H1 (cell line): ENCODE measurements around the gene EIF1B. TPM values are rescaled to one million over a fixed set of nuclear protein-coding genes. Genes with fewer than 3 reads are reported as not detected.
A peak's percentile ranks its signal among the peaks of the same experiment; 100 is the strongest.

Source experiments
- CTCF ChIA-PET: fragments of 300-600 bp; sonication (Branson Sonifier 250); formaldehyde crosslinking; loops from one replicate; lab custom pipeline; 2021; ENCODE audit not compliant: partially characterized antibody; lab: Charles Lee
- POLR2A ChIA-PET: fragments of 300-600 bp; sonication (Branson Sonifier 250); formaldehyde crosslinking; loops from one replicate; lab custom pipeline; 2021; ENCODE audit warnings: inconsistent platforms; ENCODE audit not compliant: partially characterized antibody; lab: Charles Lee
- DNase-seq, 2 experiments: peaks; one replicate each; pipeline versions ENCODE4 v3.0.0 to v3.0.0-alpha.2; 2010 to 2022; ENCODE audit warnings: low spot score in 2 of 2, low read depth in 1 of 2, mixed read lengths in 1 of 2
- FAIRE-seq: peaks from 2 replicates; lab custom pipeline; 2011; peaks lifted over from hg19 to GRCh38; lab: Jason Lieb, UNC
- H2AFZ ChIP-seq: 2 replicates; pipeline ENCODE4 v1.8.1; 2012; ENCODE audit warnings: low read length, inconsistent platforms
- H2AK5ac ChIP-seq: 2 replicates; pipeline ENCODE4 v1.6.1; 2013; ENCODE audit warnings: low read depth, low read length
- H2BK120ac ChIP-seq: replicated peaks from 2 replicates; pipeline ENCODE3; 2013; ENCODE audit warnings: low read depth, low read length, inconsistent platforms
- H2BK12ac ChIP-seq: 2 replicates; pipeline ENCODE4 v1.6.1; 2013; ENCODE audit warnings: low read depth, low read length
- H2BK15ac ChIP-seq: 2 replicates; pipeline ENCODE4 v1.6.1; 2013; ENCODE audit warnings: low read length
- H2BK20ac ChIP-seq: 2 replicates; pipeline ENCODE4 v1.6.1; 2013; ENCODE audit warnings: low read length
- H2BK5ac ChIP-seq: 2 replicates; pipeline ENCODE4 v1.6.1; 2013; ENCODE audit warnings: low read depth, low read length
- H3K14ac ChIP-seq: 2 replicates; pipeline ENCODE4 v1.6.1; 2013; ENCODE audit warnings: inconsistent platforms; ENCODE audit not compliant: insufficient read length
- H3K18ac ChIP-seq: 2 replicates; pipeline ENCODE4 v1.6.1; 2013; ENCODE audit warnings: low read length; ENCODE audit errors: extremely low read depth
- H3K23ac ChIP-seq: 2 replicates; pipeline ENCODE4 v1.6.1; 2013; ENCODE audit warnings: inconsistent platforms; ENCODE audit not compliant: insufficient read length
- H3K23me2 ChIP-seq: 2 replicates; pipeline ENCODE4 v1.6.1; 2013; ENCODE audit warnings: low read depth, low read length
- H3K27ac ChIP-seq: 2 replicates; pipeline ENCODE4 v1.6.1; 2011; ENCODE audit warnings: low read depth, low read length, inconsistent platforms
- H3K27me3 ChIP-seq, 4 experiments: replicated peaks in 1 of 4; 1 replicate in 1 of 4; 2 replicates in 3 of 4; pipeline versions ENCODE4 v1.6.1 to v1.8.1; 2011 to 2013; ENCODE audit warnings: low read length in 3 of 4, mild to moderate bottlenecking in 3 of 4, inconsistent platforms in 2 of 4, mixed read lengths in 2 of 4, moderate library complexity in 1 of 4; ENCODE audit not compliant: control insufficient read depth in 3 of 4, insufficient read depth in 3 of 4; ENCODE audit errors: extremely low read depth in 1 of 4
- H3K36me3 ChIP-seq, 4 experiments: 2 replicates each; pipeline versions ENCODE4 v1.6.1 to v1.8.1; 2011 to 2013; ENCODE audit warnings: mild to moderate bottlenecking in 4 of 4, low read length in 3 of 4, moderate library complexity in 2 of 4, control low read depth in 1 of 4, inconsistent platforms in 1 of 4; ENCODE audit not compliant: insufficient read depth in 4 of 4, control insufficient read depth in 2 of 4
- H3K4ac ChIP-seq: replicated peaks from 2 replicates; pipeline ENCODE3; 2013; ENCODE audit warnings: low read length, low read depth, mixed read lengths, inconsistent platforms; ENCODE audit not compliant: insufficient read length
- H3K4me1 ChIP-seq, 4 experiments: replicated peaks in 1 of 4; 1 replicate in 1 of 4; 2 replicates in 3 of 4; pipeline versions ENCODE4 v1.6.1 to v1.8.1; 2011 to 2013; ENCODE audit warnings: low read length in 3 of 4, inconsistent platforms in 2 of 4, mixed read lengths in 1 of 4; ENCODE audit not compliant: insufficient read depth in 4 of 4, control insufficient read depth in 3 of 4
- H3K4me2 ChIP-seq, 2 experiments: 2 replicates each; pipeline versions ENCODE4 v1.6.1 to v1.8.1; 2011 to 2013; ENCODE audit warnings: low read depth in 2 of 2, low read length in 2 of 2, control low read depth in 1 of 2, inconsistent platforms in 1 of 2, mild to moderate bottlenecking in 1 of 2; ENCODE audit not compliant: insufficient read depth in 1 of 2
- H3K4me3 ChIP-seq, 4 experiments: fragments of 200-600, 300-600 bp in 1 of 4; sonication (generic), shearing (Covaris generic), sonication (Bioruptor Twin) in 1 of 4; 2 replicates each; pipeline versions ENCODE4 v1.5.1 to v1.8.1; 2011 to 2016; ENCODE audit warnings: low read length in 4 of 4, low read depth in 3 of 4, control low read depth in 2 of 4, inconsistent platforms in 2 of 4, mild to moderate bottlenecking in 2 of 4, mixed read lengths in 1 of 4, moderate library complexity in 1 of 4; ENCODE audit not compliant: insufficient read depth in 2 of 4; ENCODE audit errors: extremely low read depth in 1 of 4
- H3K56ac ChIP-seq: replicated peaks from 2 replicates; pipeline ENCODE3; 2013; ENCODE audit warnings: low read depth, mild to moderate bottlenecking, mixed read lengths, low read length, inconsistent platforms; ENCODE audit not compliant: insufficient read length
- H3K79me1 ChIP-seq: 2 replicates; pipeline ENCODE4 v1.6.1; 2013; ENCODE audit warnings: low read depth, low read length, control low read depth
- H3K79me2 ChIP-seq, 2 experiments: 2 replicates each; pipeline versions ENCODE4 v1.6.1 to v1.8.1; 2012 to 2013; ENCODE audit warnings: low read length in 2 of 2, mild to moderate bottlenecking in 2 of 2, inconsistent platforms in 1 of 2; ENCODE audit not compliant: insufficient read depth in 2 of 2, control insufficient read depth in 1 of 2
- H3K9ac ChIP-seq, 4 experiments: replicated peaks in 1 of 4; 1 replicate in 1 of 4; 2 replicates in 3 of 4; pipeline versions ENCODE4 v1.6.1 to v1.8.1; 2011 to 2013; ENCODE audit warnings: low read depth in 3 of 4, low read length in 3 of 4, control low read depth in 2 of 4, mild to moderate bottlenecking in 2 of 4, moderate library complexity in 2 of 4, inconsistent platforms in 1 of 4; ENCODE audit errors: extremely low read depth in 1 of 4
- H3K9me3 ChIP-seq, 2 experiments: 2 replicates each; pipeline versions ENCODE4 v1.6.1 to v1.8.1; 2012 to 2013; ENCODE audit warnings: mild to moderate bottlenecking in 2 of 2, moderate library complexity in 2 of 2, control low read depth in 1 of 2, inconsistent platforms in 1 of 2, low read depth in 1 of 2, low read length in 1 of 2, mixed read lengths in 1 of 2; ENCODE audit not compliant: insufficient read depth in 2 of 2
- H4K20me1 ChIP-seq, 2 experiments: replicated peaks in 1 of 2; 2 replicates each; pipeline versions ENCODE3 to v1.8.1; 2011 to 2013; ENCODE audit warnings: inconsistent platforms in 2 of 2, low read length in 2 of 2, mild to moderate bottlenecking in 1 of 2; ENCODE audit not compliant: insufficient read depth in 2 of 2, control insufficient read depth in 1 of 2
- H4K5ac ChIP-seq: 2 replicates; pipeline ENCODE4 v1.6.1; 2013; ENCODE audit warnings: low read length, low read depth, mixed read lengths, inconsistent platforms; ENCODE audit not compliant: insufficient read length
- H4K8ac ChIP-seq: 2 replicates; pipeline ENCODE4 v1.8.0; 2013; ENCODE audit warnings: mild to moderate bottlenecking, moderate library complexity, low read length, inconsistent platforms; ENCODE audit not compliant: insufficient read depth; ENCODE audit errors: extremely low read depth
- H4K91ac ChIP-seq: replicated peaks from 2 replicates; pipeline ENCODE3; 2013; ENCODE audit warnings: low read length, mixed read lengths, inconsistent platforms; ENCODE audit not compliant: insufficient read length
- CBX8 ChIP-seq: fragments of 300-800, 300-1000 bp; sonication (generic); IDR thresholded peaks from 2 replicates; pipeline ENCODE4 v1.7.1; 2016; ENCODE audit warnings: low read depth, low read length, borderline replicate concordance
- GABPA ChIP-seq: IDR thresholded peaks from 2 replicates; pipeline ENCODE4 v1.6.1; 2011; ENCODE audit warnings: mild to moderate bottlenecking, low read length, moderate library complexity, borderline replicate concordance; ENCODE audit not compliant: insufficient read depth
- POLR2A ChIP-seq, 2 experiments: IDR thresholded peaks; 1 replicate in 1 of 2; 2 replicates in 1 of 2; pipeline ENCODE4 v1.6.1; 2011; ENCODE audit warnings: low read depth in 2 of 2, low read length in 2 of 2, mild to moderate bottlenecking in 2 of 2; ENCODE audit errors: control extremely low read depth in 1 of 2
- POLR2AphosphoS5 ChIP-seq: IDR thresholded peaks from 2 replicates; pipeline ENCODE4 v1.6.1; 2011; ENCODE audit warnings: low read depth, low read length
- RNF2 ChIP-seq: fragments of 200-900, 300-1000 bp; sonication (generic); IDR thresholded peaks from 2 replicates; pipeline ENCODE4 v1.7.1; 2016; ENCODE audit warnings: borderline replicate concordance, low read depth, mild to moderate bottlenecking, antibody characterized with exemption, low read length; ENCODE audit not compliant: poor library complexity, severe bottlenecking; ENCODE audit errors: missing control alignments
- SP2 ChIP-seq: IDR thresholded peaks from 2 replicates; pipeline ENCODE4 v1.6.1; 2012; ENCODE audit warnings: mild to moderate bottlenecking, low read length, inconsistent platforms
- WGBS, 2 experiments: shearing (Covaris generic) in 1 of 2; methylation state at CpG; one replicate each; pipeline versions ENCODE4 v1.1.6 to v1.1.7; 2013 to 2015; ENCODE audit warnings: low lambda C conversion rate in 2 of 2, mixed read lengths in 2 of 2, inconsistent platforms in 1 of 2, low coverage in 1 of 2, missing lambda C conversion rate in 1 of 2; ENCODE audit not compliant: insufficient replicate concordance in 2 of 2, insufficient coverage in 1 of 2, insufficient read length in 1 of 2; ENCODE audit errors: extremely low coverage in 1 of 2, missing lambda C conversion rate in 1 of 2; 5-methylcytosine and 5-hydroxymethylcytosine counted together
- polyA plus RNA-seq, 7 experiments: library from polyadenylated mRNA; depleted of rRNA in 3 of 7; stranded (reverse) in 5 of 7; unstranded in 2 of 7; fragments of >200 nt in 5 of 7; fragments of 200-250 nt in 2 of 7; gene quantifications; 1 replicate in 5 of 7; 2 replicates in 1 of 7; 4 replicates in 1 of 7; pipeline versions ENCODE4 v1.2.1 to v1.2.3, GENCODE V29; 2011 to 2013; ENCODE audit warnings: missing spikeins in 2 of 7, mixed read lengths in 2 of 7
- total RNA-seq: library from RNA; stranded (reverse); fragmentation: NEBNext Ultra II Directional; extraction: Animal tissue kit (Norgen Biotek cat#: 25700); gene quantifications from 2 replicates; pipeline ENCODE4 v1.2.1, GENCODE V29; 2021

EIF1B gene
- total and polyA plus RNA-seq, 2 of the 8 experiments (the other 6 are each of a cell fraction or from before 2014, with no cell fraction given) = 42.4 to 115 TPM

DNA sequence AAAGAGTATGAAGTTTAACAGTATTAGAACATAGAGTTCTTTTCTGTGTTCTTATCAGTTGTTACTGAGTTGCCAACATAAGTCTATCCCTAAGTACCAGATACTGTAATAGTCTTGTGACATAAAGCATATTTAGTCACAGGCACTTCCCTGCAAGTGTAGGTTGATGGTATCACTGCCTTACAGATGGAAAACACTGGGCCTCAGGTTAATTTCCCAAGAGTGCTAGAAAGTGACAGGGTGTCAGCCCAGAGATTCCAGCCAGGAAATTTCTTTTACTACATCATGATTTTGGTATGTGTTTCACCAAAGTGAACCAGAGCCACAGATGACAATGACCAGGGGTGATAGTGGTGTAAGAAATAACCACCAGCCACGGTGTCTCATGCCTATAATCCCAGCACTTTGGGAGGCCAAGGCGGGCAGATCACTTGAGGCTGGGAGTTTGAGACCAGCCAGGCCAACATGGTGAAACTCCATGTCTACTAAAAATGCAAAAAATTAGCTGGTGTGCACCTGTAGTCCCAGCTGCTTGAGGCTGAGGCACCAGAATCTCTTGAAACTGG is 3.2 kb downstream of the EIF1B start:
- Histone ChIP-seq H2BK20ac (no peak overlapping the region), H4K20me1 (no peaks in the 10 kb centered on the region), H3K4me1 (peaks cover 3 to 5% (median 4%) of the 10 kb centered on the region in 4 experiments; a peak in 4 of 7 replicates), H2BK120ac (no peak overlapping the region), H4K8ac (no peak overlapping the region), H3K27me3 (no peaks in the 10 kb centered on the region), H3K56ac (no peak overlapping the region), H3K23ac (no peak overlapping the region), H2AK5ac (no peak overlapping the region), H2BK12ac (no peak overlapping the region), H3K18ac (no peak overlapping the region), H3K27ac (no peak overlapping the region), H3K4me3 (no peak overlapping the region), H3K36me3 (peaks cover 4 to 40% (median 16%) of the 10 kb centered on the region in 4 experiments; a peak in 5 of 8 replicates), H3K14ac (no peak overlapping the region), H2BK5ac (no peak overlapping the region), H3K23me2 (no peaks in the 10 kb centered on the region), H3K9ac (no peak overlapping the region), H3K79me2 (peaks cover 0 to 17% of the 10 kb centered on the region in 2 experiments; a peak in 3 of 4 replicates), H4K91ac (no peak overlapping the region), H3K4me2 (no peak overlapping the region), H3K79me1 (no peaks in the 10 kb centered on the region), H2BK15ac (no peak overlapping the region), H4K5ac (no peak overlapping the region), H3K9me3 (no peaks in the 10 kb centered on the region), H2AFZ (no peak overlapping the region), H3K4ac (no peak overlapping the region)
- POLR2A ChIA-PET = interaction anchor here (0.8 to 2.7 kb wide), 10 partner anchors 11 to 152 kb away, joined by 3 to 8 read pairs (median 4); partner anchors contain the start of gene RPL14
- CTCF ChIA-PET = interaction anchor here (1.2 to 16.5 kb wide), 2 partner anchors 10 to 120 kb away, joined by 4 to 290 read pairs; no protein-coding TSS in a partner anchor
- DNase-seq (no peak), FAIRE-seq (no peak)
- 0 out of 3 replicates have a peak, but pooled peaks of 1 of the 2 experiments have one; percentile 34 for TF ChIP-seq POLR2A (IDR thresholded peaks at IDR 0.05; ENCODE audit: control extremely low read depth in 1 of 2, low read depth in 2 of 2, low read length in 2 of 2)
- TF ChIP-seq CBX8 = no peak
- no peak for TF ChIP-seq SP2
- no peak for TF ChIP-seq GABPA
- no peak for TF ChIP-seq RNF2
- TF ChIP-seq POLR2AphosphoS5 = peak; percentile 75
- 100% methylated on average over 2 of the region's 2 CpGs; no CpG with 5 or more reads in 1 of the 2 experiments for WGBS, 2 experiments
